OCI-LY7 (cell line): ENCODE data around the gene ELMO1. TPM values are rescaled to one million over a fixed set of nuclear protein-coding genes. Genes with fewer than 3 reads are reported as not detected.

Experiments
- BruUV-seq: library from RNA; stranded (reverse); fragments of 400-500 nt; replicated peaks from 2 replicates; lab custom pipeline; 2021; lab: Mats Ljungman, UMichigan
- CTCF ChIA-PET: fragments of 300-600 bp; sonication (Branson Sonifier 250); formaldehyde crosslinking; loops from one replicate; lab custom pipeline; 2022; ENCODE audit warnings: antibody characterized with exemption; ENCODE audit not compliant: unreplicated experiment; lab: Charles Lee
- POLR2A ChIA-PET: fragments of 300-600 bp; sonication (Branson Sonifier 250); formaldehyde crosslinking; loops from one replicate; lab custom pipeline; 2022; ENCODE audit warnings: antibody characterized with exemption; lab: Charles Lee
- DNase-seq: peaks from one replicate; pipeline ENCODE4 v3.0.0-alpha.2; 2015; ENCODE audit warnings: low spot score
- H2AFZ ChIP-seq: fragments of 200-600 bp; sonication (generic), shearing (Covaris generic); 2 replicates; pipeline ENCODE4 v1.6.1; 2014; ENCODE audit warnings: mild to moderate bottlenecking, antibody characterized with exemption, low read length, moderate library complexity
- H3K27ac ChIP-seq: fragments of 200-600 bp; sonication (generic); 2 replicates; pipeline ENCODE4 v1.5.1; 2014; ENCODE audit warnings: mixed run types, low read depth, mild to moderate bottlenecking, moderate library complexity, low read length, inconsistent platforms; ENCODE audit not compliant: poor library complexity, severe bottlenecking
- H3K36me3 ChIP-seq: fragments of 200-600 bp; sonication (generic); 2 replicates; pipeline ENCODE4 v1.6.1; 2014; ENCODE audit warnings: mild to moderate bottlenecking, antibody characterized with exemption, low read length, moderate library complexity, mixed read lengths; ENCODE audit not compliant: insufficient read depth
- H3K4me1 ChIP-seq: fragments of 200-600 bp; sonication (generic); 2 replicates; pipeline ENCODE4 v1.5.1; 2014; ENCODE audit warnings: mild to moderate bottlenecking, low read length; ENCODE audit not compliant: insufficient read depth, poor library complexity, severe bottlenecking
- H3K4me2 ChIP-seq: fragments of 200-600 bp; sonication (generic); 2 replicates; pipeline ENCODE4 v1.6.1; 2014; ENCODE audit warnings: mild to moderate bottlenecking, low read length
- H3K4me3 ChIP-seq: fragments of 200-600 bp; sonication (generic); 2 replicates; pipeline ENCODE4 v1.5.1; 2014; ENCODE audit warnings: mild to moderate bottlenecking, low read depth, low read length; ENCODE audit not compliant: poor library complexity, severe bottlenecking
- H3K79me2 ChIP-seq: fragments of 200-600 bp; sonication (generic); 2 replicates; pipeline ENCODE4 v1.6.1; 2016; ENCODE audit warnings: low read depth, mild to moderate bottlenecking, low read length, moderate library complexity, mixed read lengths; ENCODE audit not compliant: insufficient read depth
- H3K9me2 ChIP-seq: fragments of 200-600 bp; sonication (generic); 2 replicates; pipeline ENCODE4 v1.6.1; 2016; ENCODE audit warnings: mild to moderate bottlenecking, low read length, mixed read lengths; ENCODE audit not compliant: insufficient read depth
- H3K9me3 ChIP-seq: fragments of 200-600 bp; sonication (generic); 2 replicates; pipeline ENCODE4 v1.6.1; 2014; ENCODE audit warnings: mild to moderate bottlenecking, mixed run types, low read length, mixed read lengths
- H4K20me1 ChIP-seq: fragments of 200-600 bp; sonication (generic); 2 replicates; pipeline ENCODE4 v1.6.1; 2014; ENCODE audit warnings: mild to moderate bottlenecking, antibody characterized with exemption, low read length, moderate library complexity, mixed read lengths; ENCODE audit not compliant: insufficient read depth
- CTCF ChIP-seq: fragments of 200-600 bp; sonication (generic); conservative IDR thresholded peaks from 2 replicates; pipeline ENCODE4 v1.5.1; 2014; ENCODE audit warnings: mild to moderate bottlenecking, antibody characterized with exemption, low read length, moderate library complexity, mixed read lengths
- EZH2phosphoT487 ChIP-seq: fragments of 200-600 bp; sonication (generic); IDR thresholded peaks from 2 replicates; pipeline ENCODE4 v1.6.1; 2018; ENCODE audit warnings: low read depth, borderline replicate concordance, mild to moderate bottlenecking, mixed run types, antibody characterized with exemption, low read length, moderate library complexity, mixed read lengths
- intact Hi-C: fragments of 100-400 bp; cut with micrococcal nuclease; formaldehyde crosslinking; loops from one replicate; pipeline ENCODE4 v1.10.0; 2022; ENCODE audit not compliant: unreplicated experiment
- total RNA-seq, 2 experiments: library from RNA; depleted of rRNA in 1 of 2; stranded (reverse); fragments of >200 nt in 1 of 2; shearing (Covaris generic) in 1 of 2; gene quantifications; 2 replicates each; pipeline ENCODE4 v1.2.3, GENCODE V29; 2014 to 2022

Gene ELMO1
- total RNA-seq, 2 experiments from 2014 or later, result 101 to 103 TPM

GRCh38 chr7:37181550-37181932, 267.1 kb downstream of the ELMO1 start:
- Histone ChIP-seq H3K4me3 (no peak overlapping the region), H4K20me1 (peaks cover 4% of the 10 kb centered on the region), H3K9me2 (no peaks in the 10 kb centered on the region), H2AFZ (no peak overlapping the region), H3K36me3 (peaks cover 30% of the 10 kb centered on the region; the same call in 1 of the 2 replicates), H3K27ac (no peak overlapping the region), H3K4me2 (no peak overlapping the region), H3K4me1 (no peaks in the 10 kb centered on the region), H3K9me3 (no peaks in the 10 kb centered on the region), H3K79me2 (no peaks in the 10 kb centered on the region)
- TF ChIP-seq EZH2phosphoT487 (no peak), CTCF (no peak)
- no peak for DNase-seq
- intact Hi-C loops, result loop anchor here (5.0 kb wide), 3 partner anchors 214 to 694 kb away; no protein-coding TSS in a partner anchor
- ChIA-PET CTCF (interaction anchor here (0.5 to 1.2 kb wide), 2 partner anchors 194 to 949 kb away, joined by 3 to 6 read pairs; no protein-coding TSS in a partner anchor), POLR2A (no interaction called here)
- BruUV-seq, result no TSS peak

GRCh38 chr7:37180828-37181549, 267.7 kb downstream of the ELMO1 start:
- POLR2A ChIA-PET, result no interaction called here
- DNase-seq, result no peak
- Histone ChIP-seq H3K9me3 (no peaks in the 10 kb centered on the region), H4K20me1 (peaks cover 4% of the 10 kb centered on the region), H3K27ac (no peak overlapping the region), H3K9me2 (no peaks in the 10 kb centered on the region), H3K4me2 (no peak overlapping the region), H3K4me1 (no peaks in the 10 kb centered on the region), H3K36me3 (peaks cover 29% of the 10 kb centered on the region; the same call in 1 of the 2 replicates), H3K79me2 (no peaks in the 10 kb centered on the region), H3K4me3 (no peak overlapping the region), H2AFZ (no peak overlapping the region)
- intact Hi-C loops, result loop anchor here (5.0 kb wide), 3 partner anchors 214 to 694 kb away; no protein-coding TSS in a partner anchor
- CTCF ChIA-PET, result interaction anchor here (1.2 kb wide), 1 partner anchor 194 kb away, joined by 6 read pairs; no protein-coding TSS in a partner anchor
- TF ChIP-seq CTCF (no peak), EZH2phosphoT487 (no peak)
- no TSS peak for BruUV-seq

- no peaks in the 10 kb centered on the region for H3K9me2 ChIP-seq
- ChIA-PET CTCF (interaction anchor here (0.9 kb wide), 1 partner anchor 29 kb away, joined by 3 read pairs; no protein-coding TSS in a partner anchor), POLR2A (interaction anchor here (0.6 kb wide), 1 partner anchor 81 kb away, joined by 3 read pairs; no protein-coding TSS in a partner anchor)
- no peaks in the 10 kb centered on the region for H4K20me1 ChIP-seq
- H3K36me3 ChIP-seq, result peaks cover 44% of the 10 kb centered on the region
- H3K4me1 ChIP-seq, result no peaks in the 10 kb centered on the region
- no TSS peak for BruUV-seq
- TF ChIP-seq CTCF (no peak), EZH2phosphoT487 (no peak)
- no peak overlapping the region for H3K4me2 ChIP-seq
- no peaks in the 10 kb centered on the region for H3K9me3 ChIP-seq
- DNase-seq, result no peak
- H3K27ac ChIP-seq, result no peak overlapping the region
- no peak overlapping the region for H3K4me3 ChIP-seq
- H2AFZ ChIP-seq, result no peak overlapping the region
- intact Hi-C loops, result no loop called here
- no peaks in the 10 kb centered on the region for H3K79me2 ChIP-seq
These were observed 272.6 kb downstream of the ELMO1 start for GRCh38 chr7:37176079-37176478.
